ENCODE results near the gene NR2F6.
"Not testable (repeated sequence)": the region's sequence is repeated elsewhere in the genome, so short reads cannot be mapped to it uniquely, and the experiment has no call there.

The NR2F6 gene

DNA sequence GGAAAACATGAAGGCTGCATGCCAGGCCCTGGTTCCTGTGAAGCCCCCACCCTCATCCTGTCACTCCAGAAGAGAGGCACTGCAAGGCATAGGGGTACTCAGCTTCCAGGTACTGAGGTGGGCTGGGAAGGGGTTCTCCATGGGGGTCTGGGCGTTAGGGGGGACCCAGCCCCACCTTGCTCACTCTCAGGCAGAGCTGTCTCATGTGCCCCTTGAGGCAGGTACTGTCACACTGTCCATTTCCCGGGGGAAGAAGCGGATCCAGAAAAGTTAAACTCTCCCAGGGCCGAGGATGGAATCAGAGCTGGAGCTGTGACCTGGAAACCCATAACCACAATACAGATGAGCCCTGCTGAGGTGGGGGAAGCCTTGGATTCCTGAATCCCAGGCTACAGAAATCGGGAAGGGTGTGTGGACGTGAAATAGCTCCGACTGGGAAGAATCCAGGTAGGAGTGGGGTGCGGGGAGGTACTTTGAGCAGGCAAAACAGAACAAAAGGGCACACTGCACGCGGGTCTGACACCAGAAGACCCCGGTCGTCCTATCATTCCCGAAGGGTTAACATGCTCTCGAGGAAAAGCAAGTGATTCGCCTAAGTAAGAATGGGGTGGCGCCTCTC is 31.1 kb downstream of the NR2F6 start:
- in situ Hi-C loops (cut with MboI; ENCODE audit: low sequenced_read_pairs) = no loop called here

GRCh38 chr19:17213334-17213733 is 32.4 kb downstream of the NR2F6 start:
- in situ Hi-C loops (cut with MboI; ENCODE audit: low sequenced_read_pairs) = no loop called here

DNA sequence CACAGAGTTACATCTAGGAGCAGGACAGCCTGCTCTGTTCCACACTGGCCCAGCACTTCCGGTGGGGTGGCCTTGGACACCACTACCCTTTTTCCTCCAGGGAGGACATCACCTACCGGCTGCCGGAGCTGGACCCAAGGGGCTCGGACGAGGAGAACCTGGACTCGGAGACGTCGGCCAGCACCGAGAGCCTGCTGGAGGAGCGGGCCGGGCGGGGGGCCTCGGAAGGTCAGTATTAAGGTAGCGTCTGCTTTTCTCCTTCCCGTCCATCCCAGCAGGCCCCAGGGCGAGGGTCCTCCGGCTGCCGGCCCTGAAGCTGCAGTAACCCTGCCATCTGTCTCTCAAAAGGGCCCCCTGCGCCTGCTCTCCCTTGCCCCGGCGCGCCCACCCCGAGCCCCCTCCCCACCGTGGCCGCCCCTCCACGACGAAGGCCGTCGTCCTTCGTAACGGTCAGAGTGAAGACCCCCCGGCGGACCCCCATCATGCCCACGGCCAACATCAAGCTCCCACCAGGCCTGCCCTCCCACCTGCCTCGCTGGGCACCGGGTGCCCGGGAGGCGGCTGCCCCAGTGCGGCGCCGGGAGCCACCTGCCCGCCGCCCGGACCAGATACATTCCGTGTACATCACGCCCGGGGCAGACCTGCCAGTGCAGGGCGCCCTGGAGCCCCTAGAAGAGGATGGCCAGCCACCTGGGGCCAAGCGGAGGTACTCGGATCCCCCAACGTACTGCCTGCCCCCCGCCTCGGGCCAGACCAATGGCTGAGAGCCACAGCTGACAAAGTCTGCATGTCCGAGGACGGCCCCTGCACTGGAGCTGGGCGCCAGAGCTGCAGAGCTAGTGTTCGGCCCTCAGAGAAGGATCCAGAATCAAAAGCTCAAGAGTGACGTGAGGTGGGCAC is 33.9 kb downstream of the NR2F6 start:
- in situ Hi-C loops (cut with MboI; ENCODE audit: low sequenced_read_pairs) = no loop called here

- in situ Hi-C loops (cut with MboI; ENCODE audit: low sequenced_read_pairs) = no loop called here
Measured at GRCh38 chr19:17210296-17210695, 35.4 kb downstream of the NR2F6 start.

GRCh38 chr19:17209126-17210036 is 36.3 kb downstream of the NR2F6 start:
- in situ Hi-C loops (cut with MboI; ENCODE audit: low sequenced_read_pairs) = no loop called here

- in situ Hi-C loops (cut with MboI; ENCODE audit: low sequenced_read_pairs) = no loop called here
Measured at GRCh38 chr19:17206736-17207581, 38.8 kb downstream of the NR2F6 start.

GRCh38 chr19:17205237-17206140 is 40.2 kb downstream of the NR2F6 start:
- in situ Hi-C loops (cut with MboI; ENCODE audit: low sequenced_read_pairs) = no loop called here

GRCh38 chr19:17202713-17203112 is 43.0 kb downstream of the NR2F6 start:
- in situ Hi-C loops (cut with MboI; ENCODE audit: low sequenced_read_pairs) = no loop called here

- in situ Hi-C loops (cut with MboI; ENCODE audit: low sequenced_read_pairs) = no loop called here
Measured at GRCh38 chr19:17202249-17202648, 43.5 kb downstream of the NR2F6 start.

DNA sequence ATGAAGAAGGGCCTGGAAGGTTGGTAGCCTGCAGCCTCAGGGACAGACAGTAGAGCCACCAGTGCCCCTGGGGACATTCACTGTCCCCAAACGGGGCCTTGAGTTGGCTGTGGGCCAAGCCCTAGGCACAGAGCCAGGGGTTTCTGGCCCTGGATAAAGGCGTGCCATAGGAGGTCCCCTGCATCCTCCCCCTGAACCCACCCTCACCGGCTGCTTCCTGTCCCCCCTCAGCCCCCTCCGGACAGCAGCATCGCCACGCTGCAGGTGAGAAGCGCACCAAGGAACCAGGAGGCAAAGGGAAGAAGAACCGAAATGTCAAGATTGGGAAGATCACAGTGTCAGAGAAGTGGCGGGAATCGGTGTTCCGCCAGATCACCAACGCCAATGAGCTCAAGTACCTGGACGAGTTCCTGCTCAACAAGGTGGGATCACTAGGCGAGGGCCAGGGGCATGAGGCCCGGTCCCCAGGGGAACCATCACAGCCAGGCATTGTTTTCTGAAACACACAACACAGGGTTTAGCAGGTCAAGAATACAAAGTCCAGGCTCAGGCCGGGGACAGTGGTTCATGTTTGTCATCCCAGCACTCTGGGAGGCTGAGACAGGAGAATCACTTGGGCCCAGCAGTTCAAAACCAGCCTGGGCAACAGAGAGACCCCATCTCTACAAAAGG is 45.2 kb downstream of the NR2F6 start:
- in situ Hi-C loops (cut with MboI; ENCODE audit: low sequenced_read_pairs) = no loop called here

DNA sequence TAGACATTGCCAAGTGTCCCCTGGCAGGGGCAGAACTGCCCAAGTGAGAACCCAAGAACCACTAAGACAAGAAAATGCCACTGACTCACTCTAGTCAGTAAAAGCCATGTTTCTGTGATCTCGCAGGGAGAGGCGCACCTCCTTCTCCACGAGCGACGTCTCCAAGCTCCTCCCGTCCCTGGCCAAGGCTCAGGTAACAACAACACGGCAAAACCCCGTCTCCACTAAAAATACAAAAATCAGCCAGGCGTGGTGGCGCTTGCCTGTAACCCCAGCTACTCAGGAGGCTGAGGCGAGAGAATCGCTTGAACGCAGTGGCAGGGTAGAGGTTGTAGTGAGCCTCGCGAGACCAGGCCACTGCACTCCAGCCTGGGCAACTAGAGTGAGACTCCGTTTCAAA is 48.1 kb downstream of the NR2F6 start:
- in situ Hi-C loops (cut with MboI; ENCODE audit: low sequenced_read_pairs) = no loop called here

DNA sequence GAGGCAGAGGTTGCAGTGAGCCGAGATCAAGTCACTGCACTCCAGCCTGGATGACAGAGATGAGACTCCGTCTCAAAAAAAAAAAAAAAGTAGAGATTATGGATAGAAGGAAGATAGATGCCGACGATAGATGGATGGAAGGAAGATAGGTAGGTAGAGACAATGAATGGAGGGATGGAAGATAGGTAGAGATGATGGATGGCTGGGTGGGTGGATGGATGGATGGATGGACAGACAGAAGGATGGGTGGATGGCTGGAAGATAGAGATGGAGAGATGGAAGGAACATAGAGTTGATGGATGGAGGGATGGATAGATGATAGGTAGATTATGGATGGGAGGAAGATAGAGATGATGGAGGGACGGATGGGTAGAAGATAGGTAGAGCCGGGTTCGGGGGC is 49.1 kb downstream of the NR2F6 start:
- in situ Hi-C loops (cut with MboI; ENCODE audit: low sequenced_read_pairs) = no loop called here

DNA sequence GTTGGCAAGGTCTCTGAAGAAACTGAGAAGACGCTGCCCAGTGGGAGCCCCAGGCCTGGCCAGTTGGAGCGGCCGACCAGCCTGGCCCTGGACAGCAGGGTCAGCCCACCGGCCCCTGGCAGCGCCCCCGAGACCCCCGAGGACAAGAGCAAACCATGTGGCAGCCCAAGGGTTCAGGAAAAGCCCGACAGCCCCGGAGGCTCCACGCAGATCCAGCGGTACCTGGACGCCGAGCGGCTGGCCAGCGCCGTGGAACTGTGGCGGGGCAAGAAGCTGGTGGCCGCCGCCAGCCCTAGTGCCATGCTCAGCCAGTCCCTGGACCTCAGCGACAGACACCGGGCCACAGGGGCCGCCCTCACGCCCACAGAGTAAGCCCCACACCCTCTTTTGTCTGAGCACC is 50.6 kb downstream of the NR2F6 start:
- in situ Hi-C loops (cut with MboI; ENCODE audit: low sequenced_read_pairs) = no loop called here

DNA sequence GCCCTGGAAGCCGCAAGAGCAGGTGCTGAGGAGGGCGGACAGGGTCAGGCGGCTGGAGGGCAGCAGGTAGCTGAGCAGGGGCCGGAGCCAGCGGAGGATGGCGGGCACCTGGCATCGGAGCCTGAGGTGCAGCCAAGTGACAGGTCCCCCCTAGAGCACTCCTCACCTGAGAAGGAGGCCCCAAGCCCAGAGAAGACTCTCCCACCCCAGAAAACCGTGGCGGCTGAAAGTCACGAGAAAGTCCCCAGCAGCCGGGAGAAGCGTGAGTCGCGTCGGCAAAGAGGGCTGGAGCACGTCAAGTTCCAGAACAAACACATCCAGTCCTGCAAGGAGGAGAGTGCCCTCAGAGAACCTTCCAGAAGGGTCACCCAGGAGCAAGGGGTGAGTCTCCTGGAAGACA is 51.1 kb downstream of the NR2F6 start:
- in situ Hi-C loops (cut with MboI; ENCODE audit: low sequenced_read_pairs) = no loop called here

GRCh38 chr19:17192751-17193150 is 53.0 kb downstream of the NR2F6 start:
- in situ Hi-C loops (cut with MboI; ENCODE audit: low sequenced_read_pairs) = no loop called here

DNA sequence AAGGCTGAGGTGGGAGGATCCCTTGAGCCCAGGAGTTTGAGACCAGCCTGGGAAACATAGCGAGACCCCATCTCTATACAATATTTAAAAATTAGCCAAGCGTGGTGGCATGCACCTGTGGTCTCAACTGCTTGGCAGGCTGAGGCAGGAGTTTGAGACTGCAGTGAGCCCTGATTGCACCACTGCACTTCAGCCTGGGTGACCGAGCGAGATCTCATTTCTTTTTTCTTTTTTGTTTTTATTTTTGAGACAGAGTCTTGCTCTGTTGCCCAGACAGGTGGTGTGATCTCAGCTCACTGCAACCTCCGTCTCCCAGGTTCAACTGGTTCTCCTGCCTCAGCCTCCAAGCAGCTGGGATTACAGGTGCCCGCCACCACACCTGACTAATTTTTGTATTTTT is 54.0 kb downstream of the NR2F6 start:
- in situ Hi-C loops (cut with MboI; ENCODE audit: low sequenced_read_pairs) = not testable (repeated sequence)

GRCh38 chr19:17185590-17185989 is 60.1 kb downstream of the NR2F6 start:
- in situ Hi-C loops (cut with MboI; ENCODE audit: low sequenced_read_pairs) = no loop called here

GRCh38 chr19:17184371-17184841 is 61.3 kb downstream of the NR2F6 start:
- in situ Hi-C loops (cut with MboI; ENCODE audit: low sequenced_read_pairs) = no loop called here

DNA sequence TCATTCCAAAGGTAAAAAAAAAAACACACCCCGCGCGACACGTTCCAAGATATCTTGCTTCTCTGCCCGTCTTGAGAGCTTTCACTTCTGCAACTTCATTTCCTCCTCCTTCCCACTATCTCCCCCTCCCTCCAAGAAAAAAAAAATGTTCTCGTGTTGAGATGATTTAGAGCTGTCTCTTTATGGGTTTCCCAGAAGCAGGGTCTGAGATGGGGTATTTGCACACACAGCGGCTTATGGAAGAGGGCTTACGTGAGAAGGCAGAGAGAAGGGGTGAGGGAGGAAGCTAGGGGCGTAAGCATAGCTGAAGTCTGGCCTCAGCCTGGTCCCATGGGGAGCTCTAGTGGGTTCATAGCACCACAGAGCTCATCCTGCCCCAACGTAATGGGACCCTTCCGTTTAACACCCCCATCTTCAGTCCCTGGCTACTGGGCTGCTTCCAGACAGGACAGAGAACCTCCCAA is 61.8 kb downstream of the NR2F6 start:
- in situ Hi-C loops (cut with MboI; ENCODE audit: low sequenced_read_pairs) = no loop called here
